GM23338 (cell line): ENCODE data around the gene GRXCR2. TPM values are rescaled to one million over a fixed set of nuclear protein-coding genes. Genes with fewer than 3 reads are reported as not detected.

Experiments
- ATAC-seq: fragments of 200-7000 bp; cut with Tn5 transposase; 3 replicates; pipeline ENCODE4 v1.9.1; 2020
- DNase-seq: peaks from one replicate; pipeline ENCODE4 v3.0.0-alpha.2; 2015; ENCODE audit warnings: low spot score
- H2AFZ ChIP-seq: fragments of 200-600 bp; sonication (generic); 2 replicates; pipeline ENCODE4 v1.8.0; 2016; ENCODE audit warnings: antibody characterized with exemption, mild to moderate bottlenecking, moderate library complexity
- H3F3A ChIP-seq: fragments of 200-600 bp; sonication (generic); replicated peaks from 2 replicates; pipeline ENCODE4 v1.8.0; 2017; ENCODE audit warnings: antibody characterized with exemption, mixed run types, low read depth
- H3K27ac ChIP-seq: fragments of 200-600 bp; sonication (generic); 2 replicates; pipeline ENCODE4 v1.6.1; 2016; ENCODE audit warnings: low read depth
- H3K27me3 ChIP-seq: fragments of 200-600 bp; sonication (generic); 2 replicates; pipeline ENCODE4 v1.8.0; 2016; ENCODE audit warnings: mild to moderate bottlenecking, mixed run types, moderate library complexity; ENCODE audit not compliant: insufficient read depth
- H3K36me3 ChIP-seq: fragments of 200-600 bp; sonication (generic); 2 replicates; pipeline ENCODE4 v1.8.0; 2016; ENCODE audit warnings: mild to moderate bottlenecking; ENCODE audit not compliant: insufficient read depth
- H3K4me1 ChIP-seq: fragments of 200-600 bp; sonication (generic); 2 replicates; pipeline ENCODE4 v1.8.0; 2016; ENCODE audit warnings: mild to moderate bottlenecking, moderate library complexity; ENCODE audit not compliant: insufficient read depth
- H3K4me2 ChIP-seq: fragments of 200-600 bp; sonication (generic); 2 replicates; pipeline ENCODE4 v1.7.1; 2017; ENCODE audit warnings: mixed run types
- H3K4me3 ChIP-seq: fragments of 200-600 bp; sonication (generic); 2 replicates; pipeline ENCODE4 v1.6.1; 2016; ENCODE audit warnings: mixed run types
- H3K79me2 ChIP-seq: fragments of 200-600 bp; sonication (generic); replicated peaks from 2 replicates; pipeline ENCODE4 v1.8.0; 2017; ENCODE audit warnings: mild to moderate bottlenecking; ENCODE audit not compliant: insufficient read depth
- H3K9me2 ChIP-seq: fragments of 200-600 bp; sonication (generic); 2 replicates; pipeline ENCODE4 v1.8.0; 2017; ENCODE audit not compliant: insufficient read depth
- H4K20me1 ChIP-seq: fragments of 200-600 bp; sonication (generic); replicated peaks from 2 replicates; pipeline ENCODE4 v1.8.0; 2017; ENCODE audit warnings: mild to moderate bottlenecking; ENCODE audit not compliant: insufficient read depth
- H3K27ac Mint-ChIP-seq: 2 replicates; pipeline ENCODE4 v1.8.0; 2020; ENCODE audit warnings: inconsistent platforms, mild to moderate bottlenecking, moderate library complexity, mixed read lengths
- H3K27me3 Mint-ChIP-seq: 3 replicates; pipeline ENCODE4 v1.8.0; 2022; ENCODE audit warnings: low read depth, mild to moderate bottlenecking, moderate library complexity, mixed read lengths, inconsistent platforms; ENCODE audit not compliant: insufficient read depth, poor library complexity
- H3K36me3 Mint-ChIP-seq: 3 replicates; pipeline ENCODE4 v1.8.0; 2021; ENCODE audit warnings: low read depth, mild to moderate bottlenecking, inconsistent platforms, moderate library complexity, mixed read lengths
- H3K4me1 Mint-ChIP-seq: 3 replicates; pipeline ENCODE4 v1.8.0; 2020; ENCODE audit warnings: mild to moderate bottlenecking, inconsistent platforms, mixed read lengths
- H3K4me3 Mint-ChIP-seq: 3 replicates; pipeline ENCODE4 v1.8.0; 2021; ENCODE audit warnings: moderate library complexity, mild to moderate bottlenecking, inconsistent platforms, mixed read lengths
- H3K9me3 Mint-ChIP-seq: 3 replicates; pipeline ENCODE4 v1.8.0; 2020; ENCODE audit warnings: moderate library complexity, mild to moderate bottlenecking, inconsistent platforms, mixed read lengths
- CREB1 ChIP-seq: fragments of 250-450 bp; sonication (Bioruptor Pico); IDR thresholded peaks from 2 replicates; pipeline ENCODE4 v1.5.0; 2020; ENCODE audit warnings: low read depth, mild to moderate bottlenecking, moderate library complexity
- EZH2 ChIP-seq: fragments of 200-600 bp; sonication (generic); IDR thresholded peaks from one replicate; pipeline ENCODE4 v1.8.0; 2017; ENCODE audit warnings: antibody characterized with exemption, mild to moderate bottlenecking, low read depth; ENCODE audit not compliant: unreplicated experiment
- EZH2phosphoT487 ChIP-seq: fragments of 200-600 bp; sonication (generic); IDR thresholded peaks from one replicate; pipeline ENCODE4 v1.8.1; 2018; ENCODE audit warnings: antibody characterized with exemption; ENCODE audit not compliant: unreplicated experiment
- JUNB ChIP-seq: IDR thresholded peaks from one replicate; pipeline ENCODE4 v1.6.1; 2016; ENCODE audit warnings: antibody characterized with exemption; ENCODE audit not compliant: unreplicated experiment
- NANOG ChIP-seq: IDR thresholded peaks from 2 replicates; pipeline ENCODE4 v1.6.1; 2016; ENCODE audit warnings: antibody characterized with exemption, borderline replicate concordance
- POLR2AphosphoS5 ChIP-seq: IDR thresholded peaks from 2 replicates; pipeline ENCODE4 v1.6.1; 2016; ENCODE audit warnings: antibody characterized with exemption, low read depth
- STAT1 ChIP-seq: IDR thresholded peaks from one replicate; pipeline ENCODE4 v1.6.1; 2016; ENCODE audit warnings: antibody characterized with exemption; ENCODE audit not compliant: unreplicated experiment
- ZNF114 ChIP-seq: fragments of 250-450 bp; sonication (Bioruptor Pico); IDR thresholded peaks from 2 replicates; pipeline ENCODE4 v1.5.0; 2020; ENCODE audit warnings: mild to moderate bottlenecking, moderate library complexity
- ZNF331 ChIP-seq: fragments of 250-450 bp; sonication (Bioruptor Pico); IDR thresholded peaks from 2 replicates; pipeline ENCODE4 v1.5.0; 2020; ENCODE audit warnings: low read depth, mild to moderate bottlenecking, moderate library complexity
- polyA plus RNA-seq: library from polyadenylated mRNA; unstranded; fragments of >200 nt; fragmentation: Nextera tagmentation; extraction: Ambion mirVana; gene quantifications from 2 replicates; pipeline ENCODE4 v1.2.1, GENCODE V29; 2016
- total RNA-seq: library from RNA; depleted of rRNA; stranded (reverse); fragments of >200 nt; shearing (Covaris generic); gene quantifications from 2 replicates; pipeline ENCODE4 v1.2.3, GENCODE V29; 2014
- TF ChIP-seq, protein P1 (sequence below): IDR thresholded peaks from one replicate; pipeline ENCODE4 v1.6.1; 2018; ENCODE audit warnings: antibody characterized with exemption; ENCODE audit not compliant: unreplicated experiment
- TF ChIP-seq, protein P2 (sequence below), 2 experiments: fragments of 200-600 bp in 1 of 2; sonication (generic) in 1 of 2; conservative IDR thresholded peaks; 2 replicates each; pipeline versions ENCODE4 v1.5.1 to v1.6.1; 2016 to 2017; ENCODE audit warnings: antibody characterized with exemption in 2 of 2, low read depth in 2 of 2, mild to moderate bottlenecking in 2 of 2, moderate library complexity in 1 of 2
- TF ChIP-seq, protein P3 (sequence below): IDR thresholded peaks from 2 replicates; pipeline ENCODE4 v1.6.1; 2016; ENCODE audit warnings: antibody characterized with exemption
- TF ChIP-seq, protein P4 (sequence below): fragments of 250-450 bp; sonication (Bioruptor Pico); IDR thresholded peaks from 2 replicates; pipeline ENCODE4 v1.5.0; 2020; ENCODE audit warnings: mild to moderate bottlenecking, moderate library complexity

Gene GRXCR2
- total and polyA plus RNA-seq, 2 experiments from 2014 or later: not detected

DNA sequence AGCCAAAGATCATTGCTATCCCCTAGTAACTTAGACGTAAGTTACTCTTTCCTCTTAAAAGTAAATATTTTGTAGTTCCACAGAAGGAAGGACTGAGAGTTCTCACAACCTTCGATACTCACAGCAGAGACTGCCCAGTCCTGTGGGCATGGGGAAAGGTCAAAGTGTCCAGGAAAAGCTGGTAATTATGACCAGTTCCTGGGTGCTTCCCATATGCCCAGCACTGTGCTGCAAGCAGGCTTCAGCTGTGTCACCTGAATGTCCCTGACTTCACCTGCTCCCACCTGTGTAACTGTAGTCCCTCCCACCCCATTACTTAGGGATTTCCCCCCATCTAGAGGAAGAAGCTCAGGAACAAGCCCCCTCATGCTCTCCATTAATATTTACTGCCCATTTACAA lies 45.6 kb upstream of the GRXCR2 start:
- Mint-ChIP-seq H3K4me1 (peaks cover 16% of the 10 kb centered on the region), H3K36me3 (no peaks in the 10 kb centered on the region), H3K9me3 (no peaks in the 10 kb centered on the region), H3K4me3 (no peak overlapping the region), H3K27me3 (peaks cover 4% of the 10 kb centered on the region), H3K27ac (no peak overlapping the region)
- no peak overlapping the region for H3K4me3 ChIP-seq
- H3K79me2 ChIP-seq: no peaks in the 10 kb centered on the region
- no peak overlapping the region for H2AFZ ChIP-seq
- ATAC-seq: no peak
- no peak overlapping the region for H3K4me2 ChIP-seq
- no peak overlapping the region for H3K27ac ChIP-seq
- H4K20me1 ChIP-seq: no peaks in the 10 kb centered on the region
- H3F3A ChIP-seq: no peaks in the 10 kb centered on the region
- TF ChIP-seq, protein P1, sequence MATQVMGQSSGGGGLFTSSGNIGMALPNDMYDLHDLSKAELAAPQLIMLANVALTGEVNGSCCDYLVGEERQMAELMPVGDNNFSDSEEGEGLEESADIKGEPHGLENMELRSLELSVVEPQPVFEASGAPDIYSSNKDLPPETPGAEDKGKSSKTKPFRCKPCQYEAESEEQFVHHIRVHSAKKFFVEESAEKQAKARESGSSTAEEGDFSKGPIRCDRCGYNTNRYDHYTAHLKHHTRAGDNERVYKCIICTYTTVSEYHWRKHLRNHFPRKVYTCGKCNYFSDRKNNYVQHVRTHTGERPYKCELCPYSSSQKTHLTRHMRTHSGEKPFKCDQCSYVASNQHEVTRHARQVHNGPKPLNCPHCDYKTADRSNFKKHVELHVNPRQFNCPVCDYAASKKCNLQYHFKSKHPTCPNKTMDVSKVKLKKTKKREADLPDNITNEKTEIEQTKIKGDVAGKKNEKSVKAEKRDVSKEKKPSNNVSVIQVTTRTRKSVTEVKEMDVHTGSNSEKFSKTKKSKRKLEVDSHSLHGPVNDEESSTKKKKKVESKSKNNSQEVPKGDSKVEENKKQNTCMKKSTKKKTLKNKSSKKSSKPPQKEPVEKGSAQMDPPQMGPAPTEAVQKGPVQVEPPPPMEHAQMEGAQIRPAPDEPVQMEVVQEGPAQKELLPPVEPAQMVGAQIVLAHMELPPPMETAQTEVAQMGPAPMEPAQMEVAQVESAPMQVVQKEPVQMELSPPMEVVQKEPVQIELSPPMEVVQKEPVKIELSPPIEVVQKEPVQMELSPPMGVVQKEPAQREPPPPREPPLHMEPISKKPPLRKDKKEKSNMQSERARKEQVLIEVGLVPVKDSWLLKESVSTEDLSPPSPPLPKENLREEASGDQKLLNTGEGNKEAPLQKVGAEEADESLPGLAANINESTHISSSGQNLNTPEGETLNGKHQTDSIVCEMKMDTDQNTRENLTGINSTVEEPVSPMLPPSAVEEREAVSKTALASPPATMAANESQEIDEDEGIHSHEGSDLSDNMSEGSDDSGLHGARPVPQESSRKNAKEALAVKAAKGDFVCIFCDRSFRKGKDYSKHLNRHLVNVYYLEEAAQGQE: no peak
- TF ChIP-seq ZNF331 (CRISPR knock-in tag) (no peak), POLR2AphosphoS5 (no peak), EZH2phosphoT487 (no peak), JUNB (no peak), NANOG (no peak), EZH2 (no peak), STAT1 (no peak), ZNF114 (CRISPR knock-in tag) (no peak), CREB1 (CRISPR knock-in tag) (no peak)
- TF ChIP-seq, protein P2, sequence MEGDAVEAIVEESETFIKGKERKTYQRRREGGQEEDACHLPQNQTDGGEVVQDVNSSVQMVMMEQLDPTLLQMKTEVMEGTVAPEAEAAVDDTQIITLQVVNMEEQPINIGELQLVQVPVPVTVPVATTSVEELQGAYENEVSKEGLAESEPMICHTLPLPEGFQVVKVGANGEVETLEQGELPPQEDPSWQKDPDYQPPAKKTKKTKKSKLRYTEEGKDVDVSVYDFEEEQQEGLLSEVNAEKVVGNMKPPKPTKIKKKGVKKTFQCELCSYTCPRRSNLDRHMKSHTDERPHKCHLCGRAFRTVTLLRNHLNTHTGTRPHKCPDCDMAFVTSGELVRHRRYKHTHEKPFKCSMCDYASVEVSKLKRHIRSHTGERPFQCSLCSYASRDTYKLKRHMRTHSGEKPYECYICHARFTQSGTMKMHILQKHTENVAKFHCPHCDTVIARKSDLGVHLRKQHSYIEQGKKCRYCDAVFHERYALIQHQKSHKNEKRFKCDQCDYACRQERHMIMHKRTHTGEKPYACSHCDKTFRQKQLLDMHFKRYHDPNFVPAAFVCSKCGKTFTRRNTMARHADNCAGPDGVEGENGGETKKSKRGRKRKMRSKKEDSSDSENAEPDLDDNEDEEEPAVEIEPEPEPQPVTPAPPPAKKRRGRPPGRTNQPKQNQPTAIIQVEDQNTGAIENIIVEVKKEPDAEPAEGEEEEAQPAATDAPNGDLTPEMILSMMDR (conservative IDR thresholded peaks at IDR 0.05; ENCODE audit: low read depth in 2 of 2): no peak
- TF ChIP-seq, protein P3, sequence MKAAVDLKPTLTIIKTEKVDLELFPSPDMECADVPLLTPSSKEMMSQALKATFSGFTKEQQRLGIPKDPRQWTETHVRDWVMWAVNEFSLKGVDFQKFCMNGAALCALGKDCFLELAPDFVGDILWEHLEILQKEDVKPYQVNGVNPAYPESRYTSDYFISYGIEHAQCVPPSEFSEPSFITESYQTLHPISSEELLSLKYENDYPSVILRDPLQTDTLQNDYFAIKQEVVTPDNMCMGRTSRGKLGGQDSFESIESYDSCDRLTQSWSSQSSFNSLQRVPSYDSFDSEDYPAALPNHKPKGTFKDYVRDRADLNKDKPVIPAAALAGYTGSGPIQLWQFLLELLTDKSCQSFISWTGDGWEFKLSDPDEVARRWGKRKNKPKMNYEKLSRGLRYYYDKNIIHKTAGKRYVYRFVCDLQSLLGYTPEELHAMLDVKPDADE: no peak
- TF ChIP-seq, protein P4, sequence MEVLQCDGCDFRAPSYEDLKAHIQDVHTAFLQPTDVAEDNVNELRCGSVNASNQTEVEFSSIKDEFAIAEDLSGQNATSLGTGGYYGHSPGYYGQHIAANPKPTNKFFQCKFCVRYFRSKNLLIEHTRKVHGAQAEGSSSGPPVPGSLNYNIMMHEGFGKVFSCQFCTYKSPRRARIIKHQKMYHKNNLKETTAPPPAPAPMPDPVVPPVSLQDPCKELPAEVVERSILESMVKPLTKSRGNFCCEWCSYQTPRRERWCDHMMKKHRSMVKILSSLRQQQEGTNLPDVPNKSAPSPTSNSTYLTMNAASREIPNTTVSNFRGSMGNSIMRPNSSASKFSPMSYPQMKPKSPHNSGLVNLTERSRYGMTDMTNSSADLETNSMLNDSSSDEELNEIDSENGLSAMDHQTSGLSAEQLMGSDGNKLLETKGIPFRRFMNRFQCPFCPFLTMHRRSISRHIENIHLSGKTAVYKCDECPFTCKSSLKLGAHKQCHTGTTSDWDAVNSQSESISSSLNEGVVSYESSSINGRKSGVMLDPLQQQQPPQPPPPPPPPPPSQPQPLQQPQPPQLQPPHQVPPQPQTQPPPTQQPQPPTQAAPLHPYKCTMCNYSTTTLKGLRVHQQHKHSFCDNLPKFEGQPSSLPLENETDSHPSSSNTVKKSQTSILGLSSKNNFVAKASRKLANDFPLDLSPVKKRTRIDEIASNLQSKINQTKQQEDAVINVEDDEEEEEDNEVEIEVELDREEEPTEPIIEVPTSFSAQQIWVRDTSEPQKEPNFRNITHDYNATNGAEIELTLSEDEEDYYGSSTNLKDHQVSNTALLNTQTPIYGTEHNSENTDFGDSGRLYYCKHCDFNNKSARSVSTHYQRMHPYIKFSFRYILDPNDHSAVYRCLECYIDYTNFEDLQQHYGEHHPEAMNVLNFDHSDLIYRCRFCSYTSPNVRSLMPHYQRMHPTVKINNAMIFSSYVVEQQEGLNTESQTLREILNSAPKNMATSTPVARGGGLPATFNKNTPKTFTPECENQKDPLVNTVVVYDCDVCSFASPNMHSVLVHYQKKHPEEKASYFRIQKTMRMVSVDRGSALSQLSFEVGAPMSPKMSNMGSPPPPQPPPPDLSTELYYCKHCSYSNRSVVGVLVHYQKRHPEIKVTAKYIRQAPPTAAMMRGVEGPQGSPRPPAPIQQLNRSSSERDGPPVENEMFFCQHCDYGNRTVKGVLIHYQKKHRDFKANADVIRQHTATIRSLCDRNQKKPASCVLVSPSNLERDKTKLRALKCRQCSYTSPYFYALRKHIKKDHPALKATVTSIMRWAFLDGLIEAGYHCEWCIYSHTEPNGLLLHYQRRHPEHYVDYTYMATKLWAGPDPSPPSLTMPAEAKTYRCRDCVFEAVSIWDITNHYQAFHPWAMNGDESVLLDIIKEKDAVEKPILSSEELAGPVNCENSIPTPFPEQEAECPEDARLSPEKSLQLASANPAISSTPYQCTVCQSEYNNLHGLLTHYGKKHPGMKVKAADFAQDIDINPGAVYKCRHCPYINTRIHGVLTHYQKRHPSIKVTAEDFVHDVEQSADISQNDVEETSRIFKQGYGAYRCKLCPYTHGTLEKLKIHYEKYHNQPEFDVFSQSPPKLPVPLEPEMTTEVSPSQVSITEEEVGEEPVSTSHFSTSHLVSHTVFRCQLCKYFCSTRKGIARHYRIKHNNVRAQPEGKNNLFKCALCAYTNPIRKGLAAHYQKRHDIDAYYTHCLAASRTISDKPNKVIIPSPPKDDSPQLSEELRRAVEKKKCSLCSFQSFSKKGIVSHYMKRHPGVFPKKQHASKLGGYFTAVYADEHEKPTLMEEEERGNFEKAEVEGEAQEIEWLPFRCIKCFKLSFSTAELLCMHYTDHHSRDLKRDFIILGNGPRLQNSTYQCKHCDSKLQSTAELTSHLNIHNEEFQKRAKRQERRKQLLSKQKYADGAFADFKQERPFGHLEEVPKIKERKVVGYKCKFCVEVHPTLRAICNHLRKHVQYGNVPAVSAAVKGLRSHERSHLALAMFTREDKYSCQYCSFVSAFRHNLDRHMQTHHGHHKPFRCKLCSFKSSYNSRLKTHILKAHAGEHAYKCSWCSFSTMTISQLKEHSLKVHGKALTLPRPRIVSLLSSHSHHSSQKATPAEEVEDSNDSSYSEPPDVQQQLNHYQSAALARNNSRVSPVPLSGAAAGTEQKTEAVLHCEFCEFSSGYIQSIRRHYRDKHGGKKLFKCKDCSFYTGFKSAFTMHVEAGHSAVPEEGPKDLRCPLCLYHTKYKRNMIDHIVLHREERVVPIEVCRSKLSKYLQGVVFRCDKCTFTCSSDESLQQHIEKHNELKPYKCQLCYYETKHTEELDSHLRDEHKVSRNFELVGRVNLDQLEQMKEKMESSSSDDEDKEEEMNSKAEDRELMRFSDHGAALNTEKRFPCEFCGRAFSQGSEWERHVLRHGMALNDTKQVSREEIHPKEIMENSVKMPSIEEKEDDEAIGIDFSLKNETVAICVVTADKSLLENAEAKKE (CRISPR knock-in tag): no peak
- H3K36me3 ChIP-seq: no peaks in the 10 kb centered on the region
- DNase-seq: no peak
- no peaks in the 10 kb centered on the region for H3K27me3 ChIP-seq
- peaks cover 16% of the 10 kb centered on the region for H3K9me2 ChIP-seq
- peaks cover 13% of the 10 kb centered on the region for H3K4me1 ChIP-seq
